Measurements from ENCODE around the gene TRAF6.

Gene TRAF6

DNA sequence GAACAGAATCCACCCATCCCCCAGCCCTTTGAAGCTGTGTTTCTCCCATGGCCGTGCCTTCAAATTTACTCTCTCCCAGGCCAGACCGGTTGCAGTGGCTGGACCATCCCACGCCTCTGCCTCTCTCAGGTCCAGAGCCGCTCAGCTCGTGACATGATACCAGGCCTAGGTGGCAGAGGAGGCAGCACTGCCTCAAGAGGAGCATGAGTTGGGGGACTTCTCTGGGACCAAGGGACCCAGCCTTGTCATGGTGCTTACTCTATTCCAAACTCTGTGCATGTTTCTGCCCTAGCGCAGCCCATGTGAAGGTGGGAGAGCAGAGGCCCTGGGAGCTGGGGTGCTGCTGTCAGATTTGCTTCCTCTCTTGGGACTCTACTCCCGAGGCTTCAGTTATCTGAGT, 51.0 kb downstream of the TRAF6 start:
- DNase-seq (ENCODE audit: low read depth in 1 of 2, low spot score in 1 of 2): no peak

DNA sequence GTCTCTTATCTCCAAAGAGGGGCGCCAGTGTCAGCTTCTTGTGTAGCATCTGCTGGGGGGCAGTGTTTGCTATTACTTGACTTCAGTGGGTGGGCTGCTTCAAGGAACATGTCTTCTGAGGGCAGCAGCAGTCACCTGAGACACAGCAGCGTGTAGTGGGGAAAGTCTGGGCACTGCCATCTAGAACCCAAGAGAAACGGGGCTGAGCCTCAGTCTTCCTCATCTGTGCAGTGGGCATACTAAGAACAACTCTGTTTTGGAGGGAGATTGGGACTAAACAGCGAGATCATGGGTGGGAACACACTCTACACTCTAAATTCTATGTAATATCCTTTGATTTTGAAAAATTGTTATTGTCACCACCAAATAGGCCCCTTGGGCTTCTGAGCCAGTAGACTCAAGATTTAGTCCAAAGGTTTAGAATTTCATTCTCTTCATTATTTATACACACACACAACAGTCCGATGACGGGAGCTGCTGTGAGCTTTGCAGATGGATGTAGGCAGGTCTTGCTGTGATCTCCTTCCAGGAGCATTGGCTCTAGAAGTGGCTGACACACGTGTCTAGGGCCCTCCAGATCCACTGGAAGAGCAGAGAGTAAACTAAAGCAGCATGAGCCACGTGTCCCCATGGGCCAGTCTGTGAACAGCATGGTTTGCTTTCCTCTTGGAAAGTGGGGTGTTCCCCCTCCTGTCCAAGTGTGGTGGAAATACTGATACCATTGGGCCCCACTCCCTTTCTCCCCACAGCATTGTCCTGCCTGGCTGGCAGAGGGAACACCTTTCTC, 51.8 kb downstream of the TRAF6 start:
- DNase-seq (ENCODE audit: low read depth in 1 of 2, low spot score in 1 of 2): no peak

DNA sequence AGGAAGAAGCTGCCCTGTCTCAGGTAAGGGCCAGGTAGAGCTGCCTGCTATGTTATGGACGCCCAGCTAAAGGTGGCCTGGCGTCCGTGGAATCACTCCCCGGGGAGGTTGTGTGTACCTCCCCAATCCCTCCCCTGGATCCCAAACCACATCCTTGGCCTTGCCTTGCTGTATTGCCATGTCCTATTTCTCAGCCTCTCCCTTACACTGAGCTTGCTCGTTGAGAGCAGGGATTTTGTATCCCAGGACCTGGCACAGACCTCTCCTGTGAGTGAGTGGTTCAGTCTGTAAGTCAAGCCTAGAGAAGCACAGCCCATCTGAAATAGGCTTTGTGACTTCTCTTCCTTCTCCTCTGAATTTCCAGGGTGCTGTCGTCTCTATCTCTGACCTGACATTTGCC, 53.9 kb downstream of the TRAF6 start:
- no peak for DNase-seq (ENCODE audit: low read depth in 1 of 2, low spot score in 1 of 2)

DNA sequence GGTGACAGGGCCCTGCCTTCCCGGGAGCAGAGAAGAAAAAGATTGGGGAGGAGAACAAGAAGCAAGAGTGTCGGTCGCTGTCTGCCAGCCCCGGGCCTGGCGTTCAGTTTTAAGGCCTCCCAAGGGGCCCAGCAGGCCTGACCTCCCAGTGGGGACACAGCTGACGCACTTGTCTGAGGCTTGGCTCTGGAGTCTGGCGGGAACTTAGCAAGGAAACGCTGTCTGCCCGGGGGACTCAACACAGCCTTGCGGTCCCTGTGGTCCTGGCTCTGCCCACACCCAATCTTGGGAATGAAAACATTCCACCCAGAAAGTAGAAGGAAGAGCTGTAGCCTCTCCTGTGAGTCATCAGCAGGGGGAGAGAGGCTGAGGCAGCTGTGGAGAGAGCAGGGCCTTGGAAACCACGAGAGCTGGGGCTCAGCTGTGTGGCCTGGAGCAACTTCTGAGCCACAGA, 54.4 kb downstream of the TRAF6 start:
- DNase-seq (ENCODE audit: low read depth in 1 of 2, low spot score in 1 of 2): no peak

DNA sequence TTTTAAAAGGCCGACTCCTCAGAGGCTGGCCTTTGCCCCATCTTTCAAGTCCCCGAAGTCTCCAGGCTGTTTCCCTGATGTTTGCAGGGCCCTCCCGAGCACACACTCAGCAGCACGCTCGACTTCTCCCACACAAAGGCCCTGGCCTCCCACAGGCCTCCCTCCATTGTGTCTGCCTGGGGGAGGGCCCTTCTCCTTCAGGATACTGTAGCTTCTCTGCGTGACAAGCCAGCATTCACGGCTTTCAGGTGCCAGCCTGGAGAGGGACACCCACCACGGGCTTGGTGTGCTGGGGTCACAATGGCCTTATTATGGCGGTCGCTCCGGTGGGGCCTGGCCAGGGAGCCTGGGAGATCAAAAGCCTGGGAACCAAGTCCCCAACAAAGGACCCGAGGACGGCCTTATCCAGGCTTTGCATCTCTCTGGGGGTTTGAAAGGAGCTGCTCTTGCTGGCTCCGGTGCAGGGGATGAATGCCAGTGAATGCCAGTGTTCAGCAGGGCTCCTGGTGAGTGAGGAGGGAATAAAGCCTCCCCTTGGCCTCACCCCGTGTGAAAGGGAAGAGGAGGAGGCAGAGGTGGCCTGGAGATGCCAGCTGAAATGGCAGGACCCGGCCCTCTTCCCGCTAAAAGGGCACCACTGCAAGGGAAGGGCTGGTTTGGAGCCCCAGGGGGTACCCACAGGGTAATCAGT, 55.0 kb downstream of the TRAF6 start:
- DNase-seq (ENCODE audit: low read depth in 1 of 2, low spot score in 1 of 2): no peak

DNA sequence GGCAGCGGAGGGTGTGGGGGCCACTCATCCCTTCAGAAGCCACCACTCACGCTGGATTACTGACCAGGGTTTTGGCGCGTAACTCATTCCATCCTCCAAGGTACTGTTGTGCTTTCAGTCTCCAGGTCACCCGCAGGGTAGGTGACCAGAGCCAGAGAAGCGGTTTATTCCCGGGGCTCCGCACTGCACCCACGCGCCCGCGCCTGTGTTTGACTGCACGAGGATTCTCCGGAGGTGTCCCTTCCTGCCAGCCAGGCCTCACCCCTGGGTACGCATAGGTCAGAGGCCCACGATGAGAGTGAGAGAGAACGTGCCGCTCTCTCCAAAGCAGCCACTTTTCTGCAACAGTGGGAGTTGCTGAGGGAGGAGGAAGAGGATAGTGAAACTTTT, 55.5 kb downstream of the TRAF6 start:
- DNase-seq (ENCODE audit: low read depth in 1 of 2, low spot score in 1 of 2): no peak

DNA sequence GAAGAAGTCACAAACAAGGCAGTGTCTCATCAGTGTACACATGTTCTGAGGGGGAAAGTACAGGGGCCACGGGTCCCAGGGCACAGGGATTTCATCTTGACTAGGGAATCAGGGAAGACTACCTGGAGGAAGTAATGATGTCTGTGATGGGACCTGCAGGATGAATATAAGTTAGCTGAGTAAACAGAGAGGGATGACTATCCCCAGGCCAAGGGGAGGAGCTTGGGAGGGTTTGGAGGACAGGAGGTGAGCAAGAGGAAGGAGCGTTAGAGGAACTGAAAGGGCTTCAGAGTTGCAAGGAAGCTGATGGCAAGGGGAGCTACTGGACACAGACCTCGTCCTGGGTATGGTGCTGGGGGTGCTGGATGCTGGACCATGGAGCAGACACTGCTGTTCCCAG, 56.4 kb downstream of the TRAF6 start:
- DNase-seq (ENCODE audit: low read depth in 1 of 2, low spot score in 1 of 2): no peak

DNA sequence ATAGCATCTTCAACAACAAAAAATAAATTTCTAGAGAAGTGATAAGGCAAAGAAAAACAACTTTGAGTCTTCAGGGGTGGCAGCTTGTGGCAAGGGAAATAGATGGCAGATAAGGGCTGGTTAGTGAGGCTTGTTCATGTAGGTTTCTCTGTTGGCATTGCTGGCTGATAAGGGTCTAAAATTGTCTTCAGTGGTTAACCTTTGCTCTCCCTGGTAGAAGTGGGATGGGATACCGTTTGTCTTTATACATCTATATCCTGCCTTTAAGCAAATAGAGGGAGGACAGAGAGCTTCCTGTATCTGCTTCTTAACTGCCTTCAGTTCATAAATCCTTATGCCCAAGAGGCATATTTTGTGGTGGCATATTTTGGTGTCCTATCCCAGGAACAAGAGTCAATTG, 57.1 kb downstream of the TRAF6 start:
- DNase-seq (ENCODE audit: low read depth in 1 of 2, low spot score in 1 of 2): no peak

DNA sequence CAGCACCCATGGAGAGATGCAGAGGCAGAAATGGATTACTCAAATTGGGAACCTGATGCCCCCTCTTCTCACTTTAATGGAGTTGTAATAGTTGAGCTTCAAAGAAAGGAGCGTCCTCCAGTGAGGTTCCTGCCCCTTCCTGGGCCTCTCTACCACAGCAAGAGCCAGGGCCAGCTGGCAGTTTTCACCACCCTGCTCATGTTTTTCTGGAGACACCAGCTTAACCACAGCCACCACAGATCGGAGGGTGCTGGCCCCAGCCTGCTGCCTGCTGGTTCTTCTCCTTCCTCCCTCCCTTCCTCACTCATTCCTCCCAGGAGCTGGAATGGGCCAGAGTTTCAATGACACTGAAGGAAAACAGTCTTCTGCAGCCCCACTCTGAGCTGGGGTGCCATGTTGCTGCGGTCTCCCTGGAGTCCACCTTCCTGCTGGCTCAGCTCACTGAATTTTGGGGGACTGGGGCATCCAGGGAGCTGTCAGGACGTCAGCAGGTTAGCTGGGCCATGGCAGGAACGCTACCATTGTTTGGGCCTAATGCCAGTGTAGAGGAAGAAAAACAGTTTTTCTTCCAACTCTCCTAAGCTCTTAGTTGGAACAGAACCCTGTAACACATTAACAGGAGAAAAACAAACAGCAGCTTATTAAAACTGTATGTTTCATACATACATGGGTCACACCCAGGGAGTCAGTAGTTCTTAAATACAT, 57.7 kb downstream of the TRAF6 start:
- no peak for DNase-seq (ENCODE audit: low read depth in 1 of 2, low spot score in 1 of 2)

DNA sequence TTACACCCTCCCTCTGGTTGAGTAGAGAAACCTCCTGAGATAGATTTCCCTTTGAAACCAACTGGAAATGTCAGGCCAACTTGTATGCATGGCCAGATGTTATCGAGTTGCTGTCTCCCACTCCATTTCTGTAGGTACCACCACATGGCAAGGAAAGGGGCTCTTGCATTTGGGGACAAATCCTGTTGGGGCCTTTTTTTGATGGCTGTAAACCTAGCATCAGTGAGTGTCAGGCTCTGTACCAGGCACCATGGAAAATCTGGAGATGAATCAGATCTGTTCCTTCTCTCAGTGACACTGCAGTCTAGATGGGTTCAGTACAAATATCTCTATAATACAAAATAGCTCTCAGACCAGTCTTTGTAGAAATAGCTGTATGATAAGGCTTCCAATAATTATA, 58.4 kb downstream of the TRAF6 start:
- no peak for DNase-seq (ENCODE audit: low read depth in 1 of 2, low spot score in 1 of 2)

DNA sequence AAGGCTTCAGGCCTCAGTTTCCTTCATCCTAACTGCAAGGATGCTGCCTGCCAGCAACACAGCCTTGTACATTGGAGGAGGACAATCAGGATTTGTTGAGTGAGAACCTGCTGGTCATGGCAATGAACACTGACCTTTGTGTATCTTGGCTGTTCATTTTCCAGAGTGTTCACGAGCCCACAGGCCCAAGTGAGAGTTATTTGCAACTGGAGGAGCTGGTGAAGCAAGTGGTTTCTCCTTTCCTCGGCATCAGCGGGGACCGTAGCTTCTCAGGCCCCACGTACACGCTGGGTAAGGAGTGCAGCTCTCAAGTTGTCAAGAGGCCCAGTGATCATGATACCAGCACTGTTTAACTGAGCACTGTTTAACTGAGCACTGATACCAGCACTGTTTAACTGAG, 59.0 kb downstream of the TRAF6 start:
- DNase-seq (ENCODE audit: low read depth in 1 of 2, low spot score in 1 of 2): no peak

DNA sequence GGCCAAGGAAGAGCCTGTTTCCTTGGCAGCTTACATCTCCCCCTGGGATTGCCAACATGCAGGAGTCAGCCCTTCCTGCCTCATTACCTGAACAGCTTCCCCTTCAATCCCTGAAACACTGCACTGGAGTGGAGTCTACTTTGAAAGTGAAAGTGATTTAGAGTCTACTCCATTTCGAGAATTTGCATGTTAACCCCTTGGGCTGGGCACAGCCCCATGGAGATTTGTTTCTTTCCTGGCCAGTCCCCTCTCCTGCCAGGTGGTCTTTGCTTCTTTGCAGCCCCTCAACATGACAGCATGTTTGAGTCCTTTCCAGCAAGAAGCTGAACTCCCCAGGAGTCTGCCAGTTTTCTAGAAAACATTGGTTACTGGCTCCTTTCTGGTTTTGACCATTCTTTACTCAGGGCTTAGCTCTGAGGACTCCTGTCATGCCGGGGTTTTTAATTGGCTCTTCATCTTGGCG, 59.9 kb downstream of the TRAF6 start:
- DNase-seq (ENCODE audit: low read depth in 1 of 2, low spot score in 1 of 2): no peak

DNA sequence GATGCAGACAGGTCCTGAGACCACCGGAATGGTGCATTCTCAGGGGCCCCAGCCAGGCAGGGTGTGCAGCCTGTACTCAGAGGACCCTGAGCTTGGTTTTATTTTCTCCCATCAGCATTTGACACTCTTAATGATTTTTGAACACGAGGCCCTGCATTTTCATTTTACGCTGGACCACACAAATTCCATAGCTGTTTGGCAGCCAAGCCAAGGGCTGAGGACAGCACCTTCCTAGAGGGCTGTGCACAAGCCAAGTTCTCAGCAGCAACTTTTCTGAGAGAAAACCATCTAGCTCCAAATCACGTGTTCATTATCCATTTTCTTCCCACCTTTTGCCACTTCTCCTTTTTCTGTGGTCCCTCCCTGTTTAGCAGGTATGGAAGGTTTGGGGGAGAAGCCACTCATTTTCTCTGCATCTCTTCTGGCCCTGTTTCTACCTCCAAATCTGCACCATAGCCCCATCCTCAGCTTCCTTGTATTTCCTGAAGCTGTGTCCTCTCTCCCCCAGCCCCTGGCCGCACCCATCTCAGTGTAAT, 60.4 kb downstream of the TRAF6 start:
- no peak for DNase-seq (ENCODE audit: low read depth in 1 of 2, low spot score in 1 of 2)

DNA sequence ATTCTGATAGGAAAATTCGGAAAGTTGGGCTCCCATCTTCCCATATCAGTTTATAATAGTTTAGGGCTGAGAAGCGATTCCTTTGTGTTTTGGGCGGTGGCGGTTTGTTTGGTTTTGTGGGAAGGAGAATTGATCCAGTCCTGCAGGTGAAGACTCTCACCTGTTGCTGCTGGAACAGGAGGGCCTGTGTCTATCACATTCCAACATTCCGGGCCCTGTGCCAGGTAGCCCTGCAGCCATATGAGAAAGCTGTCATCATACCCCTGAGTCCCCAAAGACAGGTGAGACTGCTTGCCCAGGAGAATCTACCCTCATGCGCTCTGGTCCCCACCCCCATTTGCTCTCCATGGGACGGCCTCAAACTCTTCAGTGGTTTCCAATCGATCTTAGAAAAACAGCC, 62.1 kb downstream of the TRAF6 start:
- DNase-seq (ENCODE audit: low read depth in 1 of 2, low spot score in 1 of 2): no peak

DNA sequence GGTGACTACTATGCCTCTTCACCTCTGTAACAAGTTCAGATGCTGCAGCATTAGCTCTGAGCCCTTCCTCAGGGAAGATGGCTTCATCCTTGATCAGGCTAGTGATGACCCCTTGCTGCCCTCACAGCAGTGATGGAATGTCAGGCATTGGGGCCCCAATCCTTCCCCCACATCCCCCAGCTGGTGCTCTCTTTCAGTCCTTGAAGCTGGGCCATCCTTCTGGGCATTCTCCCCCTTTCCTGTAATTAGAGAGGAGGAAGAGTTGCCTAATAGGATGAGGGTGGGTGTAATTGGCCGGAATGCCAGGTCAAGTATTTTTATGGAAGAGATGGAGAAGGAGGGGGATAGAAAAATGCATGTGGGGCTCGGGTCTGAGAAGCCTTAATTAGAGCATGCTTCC, 62.6 kb downstream of the TRAF6 start:
- no peak for DNase-seq (ENCODE audit: low read depth in 1 of 2, low spot score in 1 of 2)

DNA sequence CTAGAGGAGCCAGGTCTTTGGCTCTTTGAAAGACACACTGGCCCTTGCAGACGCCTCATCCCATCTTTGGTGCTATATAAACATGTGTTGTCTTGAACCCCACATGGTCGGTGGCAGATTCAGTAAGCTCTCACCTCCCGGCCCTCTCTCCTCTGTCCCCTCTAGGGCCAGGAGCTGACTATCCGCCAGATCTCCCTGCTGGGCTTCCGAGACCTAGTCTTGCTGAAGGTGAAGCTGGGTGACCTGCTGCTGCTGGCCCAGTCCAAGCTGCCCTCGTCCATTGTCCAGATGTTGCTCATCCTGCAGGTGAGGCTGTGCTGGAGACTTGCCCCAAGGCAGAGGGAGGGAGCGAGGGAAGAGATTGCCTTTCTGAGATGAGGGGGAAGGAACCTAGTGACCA, 63.9 kb downstream of the TRAF6 start:
- no peak for DNase-seq (ENCODE audit: low read depth in 1 of 2, low spot score in 1 of 2)

DNA sequence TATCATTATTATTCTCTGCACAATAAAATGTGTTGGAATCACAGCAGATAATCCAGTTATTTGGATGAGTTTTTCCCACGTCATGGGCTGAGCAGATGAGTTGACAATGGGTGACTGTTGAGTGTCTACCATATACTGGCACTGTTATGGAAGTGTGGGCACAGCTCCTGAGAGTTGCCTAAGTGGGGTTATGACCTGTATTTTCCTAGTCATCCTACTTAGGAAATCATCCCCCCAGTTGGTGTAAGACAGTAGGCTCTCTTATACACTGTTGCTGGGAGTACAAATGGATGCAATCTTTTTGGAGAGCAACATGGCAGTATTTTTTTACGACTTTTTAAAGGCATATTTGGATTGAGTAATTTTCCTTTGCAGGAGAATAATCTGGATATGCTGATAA, 66.4 kb downstream of the TRAF6 start:
- no peak for DNase-seq (ENCODE audit: low read depth in 1 of 2, low spot score in 1 of 2)

DNA sequence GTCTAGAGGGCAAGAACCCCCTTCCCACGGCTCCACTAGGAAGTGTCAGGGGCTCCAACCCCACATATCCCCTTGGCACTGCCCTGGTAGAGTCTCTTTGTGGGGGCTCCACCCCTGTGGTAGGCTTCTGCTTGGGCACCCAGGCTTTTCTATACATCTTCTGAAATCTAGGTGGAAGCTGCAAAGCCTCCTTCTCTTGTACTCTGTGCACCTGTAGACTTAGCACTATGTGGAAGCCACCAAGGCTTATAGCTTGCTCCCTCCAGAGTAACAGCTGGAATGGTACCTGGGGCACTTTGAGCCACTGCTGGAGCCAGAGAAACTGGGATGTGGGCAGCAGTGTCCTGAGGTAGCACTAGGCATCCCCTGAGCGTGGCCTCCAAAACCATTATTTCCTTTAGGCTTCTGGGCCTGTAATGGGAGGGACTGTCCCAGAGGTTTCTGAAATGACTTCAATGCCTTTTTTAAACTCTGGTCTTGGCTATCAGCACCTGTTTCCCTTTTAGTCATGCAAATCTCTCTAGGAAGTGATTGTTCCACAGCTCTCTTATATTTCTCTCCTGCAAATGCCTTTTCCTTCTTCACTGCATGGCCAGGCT, 68.4 kb downstream of the TRAF6 start:
- no peak for DNase-seq (ENCODE audit: low read depth in 1 of 2, low spot score in 1 of 2)

DNA sequence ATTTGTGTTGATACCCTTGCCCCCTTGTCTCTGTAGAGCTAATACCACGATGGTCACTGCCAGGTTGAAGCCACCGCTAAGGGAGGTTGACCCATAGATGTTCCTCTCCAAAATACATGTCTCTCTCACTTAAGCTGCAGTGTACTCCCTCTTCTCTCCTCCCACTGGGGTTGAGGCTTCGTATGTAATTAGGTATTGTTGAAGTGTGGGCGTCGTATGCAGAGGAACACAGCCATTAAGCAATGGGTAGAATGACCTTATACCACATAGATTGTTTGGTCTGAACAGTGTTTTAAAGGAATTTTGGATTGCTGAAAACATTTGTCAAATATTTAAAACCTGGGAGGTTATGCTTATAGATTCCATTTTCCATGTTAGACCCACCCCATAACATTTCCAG, 71.9 kb downstream of the TRAF6 start:
- no peak for DNase-seq (ENCODE audit: low read depth in 1 of 2, low spot score in 1 of 2)

DNA sequence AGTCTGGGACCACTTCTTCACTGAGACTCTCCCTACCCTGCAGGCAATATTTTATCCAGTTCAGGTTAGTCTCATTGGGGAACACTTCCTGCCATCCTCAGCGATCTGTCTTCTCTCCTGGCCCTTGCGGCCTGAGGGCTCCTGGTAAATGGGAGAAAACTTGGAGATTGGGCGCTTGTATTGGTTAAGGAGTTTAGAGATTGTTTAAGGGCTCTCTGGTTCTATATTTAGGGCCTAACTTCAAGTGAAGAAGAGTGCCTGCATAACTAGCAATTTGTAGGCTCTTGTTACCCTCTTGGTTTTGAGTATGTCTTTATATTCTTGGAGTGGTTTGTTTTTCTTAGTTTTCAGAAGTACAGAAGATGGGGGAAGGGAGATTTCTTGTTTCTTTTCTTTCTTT, 72.7 kb downstream of the TRAF6 start:
- no peak for DNase-seq (ENCODE audit: low read depth in 1 of 2, low spot score in 1 of 2)
